Measurements from ENCODE around the gene DCAKD.

Gene DCAKD

DNA sequence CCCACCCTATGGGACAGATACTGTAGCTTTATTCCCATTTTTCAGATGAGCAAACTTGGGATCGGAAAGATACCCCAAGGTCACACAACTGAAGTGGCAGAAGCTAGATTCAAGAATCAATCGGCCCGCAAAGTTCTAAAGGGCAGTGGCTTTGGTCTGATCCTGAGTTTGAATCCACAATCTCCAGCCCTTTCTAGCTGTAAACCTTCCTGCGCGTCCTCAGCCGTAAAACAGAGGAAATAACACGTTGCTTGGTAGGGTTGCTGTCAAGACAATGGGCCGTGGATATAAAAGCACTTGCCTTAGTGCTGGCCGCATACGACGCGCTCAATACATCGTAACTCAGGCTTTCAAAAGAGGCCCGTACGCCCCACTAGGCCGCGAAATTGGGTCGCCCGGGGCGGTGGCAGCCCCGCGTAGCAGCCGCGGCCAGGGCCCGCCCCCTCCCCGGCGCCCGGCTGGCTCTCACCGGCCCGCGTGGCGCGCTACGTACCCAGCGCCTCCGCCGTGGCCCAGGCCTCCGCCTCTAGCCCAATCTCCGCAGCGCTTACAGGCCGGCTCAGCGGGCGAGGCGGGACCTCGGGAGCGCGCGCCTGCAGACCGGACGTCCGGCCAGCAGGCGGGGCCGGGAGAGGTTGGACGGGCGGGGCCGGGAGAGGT lies at the start of gene DCAKD:
Gene DCAKD, minus strand, starts transcription at position 573 of the 660 bp plus-strand sequence. CDS start 16,747 bp downstream, outside the sequence.
- Histone ChIP-seq H3K27ac (peak within 1 kb of the TSS; percentile 96), H3K4me1 (peaks cover 10% of the 10 kb centered on the region), H3K4me2 (ENCODE audit: low read length) (peak within 1 kb of the TSS; percentile 100)

GRCh38 chr17:45098869-45099616 lies 47.6 kb upstream of the DCAKD start:
- H3K36me3 ChIP-seq (ENCODE audit: control insufficient read depth, insufficient read depth, low read length), result no peaks in the 10 kb centered on the region
- no peak overlapping the region for H3K27ac ChIP-seq
- no peaks in the 10 kb centered on the region for H3K4me1 ChIP-seq
- H2AFZ ChIP-seq, result no peak overlapping the region
- no peaks in the 10 kb centered on the region for H3K27me3 ChIP-seq (ENCODE audit: control insufficient read depth, insufficient read depth, low read length)
- no peak overlapping the region for H3K9ac ChIP-seq
- no peak overlapping the region for H3K4me2 ChIP-seq (ENCODE audit: low read length)
- H3K79me2 ChIP-seq, result no peaks in the 10 kb centered on the region
- TF ChIP-seq, protein P1, sequence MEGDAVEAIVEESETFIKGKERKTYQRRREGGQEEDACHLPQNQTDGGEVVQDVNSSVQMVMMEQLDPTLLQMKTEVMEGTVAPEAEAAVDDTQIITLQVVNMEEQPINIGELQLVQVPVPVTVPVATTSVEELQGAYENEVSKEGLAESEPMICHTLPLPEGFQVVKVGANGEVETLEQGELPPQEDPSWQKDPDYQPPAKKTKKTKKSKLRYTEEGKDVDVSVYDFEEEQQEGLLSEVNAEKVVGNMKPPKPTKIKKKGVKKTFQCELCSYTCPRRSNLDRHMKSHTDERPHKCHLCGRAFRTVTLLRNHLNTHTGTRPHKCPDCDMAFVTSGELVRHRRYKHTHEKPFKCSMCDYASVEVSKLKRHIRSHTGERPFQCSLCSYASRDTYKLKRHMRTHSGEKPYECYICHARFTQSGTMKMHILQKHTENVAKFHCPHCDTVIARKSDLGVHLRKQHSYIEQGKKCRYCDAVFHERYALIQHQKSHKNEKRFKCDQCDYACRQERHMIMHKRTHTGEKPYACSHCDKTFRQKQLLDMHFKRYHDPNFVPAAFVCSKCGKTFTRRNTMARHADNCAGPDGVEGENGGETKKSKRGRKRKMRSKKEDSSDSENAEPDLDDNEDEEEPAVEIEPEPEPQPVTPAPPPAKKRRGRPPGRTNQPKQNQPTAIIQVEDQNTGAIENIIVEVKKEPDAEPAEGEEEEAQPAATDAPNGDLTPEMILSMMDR (IDR thresholded peaks at IDR 0.05), result peak; percentile 93
- no peaks in the 10 kb centered on the region for H3K9me3 ChIP-seq (ENCODE audit: control insufficient read depth, low read length)
- H3K4me3 ChIP-seq (ENCODE audit: low read depth, low read length), result no peak overlapping the region

More for the DNA sequence above, at the start of gene DCAKD:
- TF ChIP-seq, protein P1 (IDR thresholded peaks at IDR 0.05), result no peak
- H3K79me2 ChIP-seq, result peaks cover 9% of the 10 kb centered on the region
- H2AFZ ChIP-seq, result peak within 1 kb of the TSS; percentile 89
- peak within 1 kb of the TSS; percentile 98 for H3K4me3 ChIP-seq (ENCODE audit: low read depth, low read length)
- no peaks in the 10 kb centered on the region for H3K9me3 ChIP-seq (ENCODE audit: control insufficient read depth, low read length)
- no peaks in the 10 kb centered on the region for H3K36me3 ChIP-seq (ENCODE audit: control insufficient read depth, insufficient read depth, low read length)
- no peaks in the 10 kb centered on the region for H3K27me3 ChIP-seq (ENCODE audit: control insufficient read depth, insufficient read depth, low read length)
- H3K9ac ChIP-seq, result peak within 1 kb of the TSS; percentile 71

DNA sequence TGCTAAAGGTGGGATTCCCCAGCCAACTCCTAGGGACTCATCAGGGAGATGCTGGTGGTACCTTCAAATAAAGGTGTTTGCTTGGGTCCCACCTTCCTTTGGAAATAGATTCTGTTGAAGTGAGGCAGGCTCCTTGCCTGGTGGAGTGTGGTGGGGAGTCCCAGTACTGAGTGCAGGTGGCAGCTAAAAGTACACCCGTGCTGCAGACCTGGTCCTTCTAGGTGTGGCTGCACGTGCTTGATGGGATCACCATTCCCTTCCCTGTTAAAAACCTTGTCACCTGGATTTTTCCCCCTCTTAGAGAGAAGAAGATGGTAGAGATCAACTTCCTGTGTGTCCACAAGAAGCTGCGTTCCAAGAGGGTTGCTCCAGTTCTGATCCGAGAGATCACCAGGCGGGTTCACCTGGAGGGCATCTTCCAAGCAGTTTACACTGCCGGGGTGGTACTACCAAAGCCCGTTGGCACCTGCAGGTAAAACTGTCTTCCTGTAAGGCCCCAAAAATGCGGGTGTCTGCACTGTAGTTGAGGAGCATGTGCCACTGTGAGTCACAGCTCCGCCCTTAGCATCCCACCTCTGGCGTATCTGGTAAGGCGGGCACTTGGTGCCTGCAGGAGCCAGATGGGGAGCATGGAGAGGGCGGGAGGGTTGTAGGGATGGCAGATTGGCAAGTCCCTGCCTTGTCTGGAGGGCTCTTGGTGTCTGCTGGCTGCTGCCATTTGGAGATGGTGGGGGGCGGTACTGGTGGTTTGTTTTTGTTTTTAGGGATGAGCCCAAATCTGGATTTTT lies 46.8 kb upstream of the DCAKD start:
- Histone ChIP-seq H3K9me3 (ENCODE audit: control insufficient read depth, low read length) (no peaks in the 10 kb centered on the region), H3K27ac (no peak overlapping the region), H3K27me3 (ENCODE audit: control insufficient read depth, insufficient read depth, low read length) (no peaks in the 10 kb centered on the region), H3K79me2 (no peaks in the 10 kb centered on the region), H3K9ac (no peak overlapping the region), H3K4me3 (ENCODE audit: low read depth, low read length) (no peak overlapping the region), H2AFZ (no peak overlapping the region), H3K4me2 (ENCODE audit: low read length) (no peak overlapping the region), H3K4me1 (no peaks in the 10 kb centered on the region), H3K36me3 (ENCODE audit: control insufficient read depth, insufficient read depth, low read length) (no peaks in the 10 kb centered on the region)
- TF ChIP-seq, protein P1 (IDR thresholded peaks at IDR 0.05), result no peak

DNA sequence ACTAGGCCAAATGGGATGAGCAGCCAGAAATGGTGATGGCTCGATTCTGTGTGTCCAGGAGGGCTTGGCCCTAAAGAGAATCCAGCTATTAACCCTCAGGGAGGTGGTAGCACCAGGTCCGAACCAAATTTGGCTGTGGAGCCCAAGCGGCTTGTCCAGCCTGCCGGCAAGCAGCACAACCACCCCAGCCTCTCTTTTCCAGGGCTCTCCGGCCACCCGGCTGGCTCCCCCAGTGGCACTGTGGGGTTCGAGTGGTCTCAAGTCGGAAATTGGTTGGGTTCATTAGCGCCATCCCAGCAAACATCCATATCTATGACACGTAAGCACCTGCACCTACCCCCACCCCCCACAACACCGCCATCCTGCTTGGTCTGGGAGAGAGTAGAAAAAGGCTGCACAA lies 45.5 kb upstream of the DCAKD start:
- Histone ChIP-seq H3K79me2 (no peaks in the 10 kb centered on the region), H3K4me1 (no peaks in the 10 kb centered on the region), H3K27me3 (ENCODE audit: control insufficient read depth, insufficient read depth, low read length) (no peaks in the 10 kb centered on the region), H3K4me3 (ENCODE audit: low read depth, low read length) (no peak overlapping the region), H3K27ac (no peak overlapping the region), H3K36me3 (ENCODE audit: control insufficient read depth, insufficient read depth, low read length) (no peaks in the 10 kb centered on the region), H3K4me2 (ENCODE audit: low read length) (no peak overlapping the region), H2AFZ (no peak overlapping the region), H3K9me3 (ENCODE audit: control insufficient read depth, low read length) (no peaks in the 10 kb centered on the region), H3K9ac (no peak overlapping the region)
- TF ChIP-seq, protein P1 (IDR thresholded peaks at IDR 0.05), result no peak
